Measurements from ENCODE around the gene DOP1A.

DNA sequence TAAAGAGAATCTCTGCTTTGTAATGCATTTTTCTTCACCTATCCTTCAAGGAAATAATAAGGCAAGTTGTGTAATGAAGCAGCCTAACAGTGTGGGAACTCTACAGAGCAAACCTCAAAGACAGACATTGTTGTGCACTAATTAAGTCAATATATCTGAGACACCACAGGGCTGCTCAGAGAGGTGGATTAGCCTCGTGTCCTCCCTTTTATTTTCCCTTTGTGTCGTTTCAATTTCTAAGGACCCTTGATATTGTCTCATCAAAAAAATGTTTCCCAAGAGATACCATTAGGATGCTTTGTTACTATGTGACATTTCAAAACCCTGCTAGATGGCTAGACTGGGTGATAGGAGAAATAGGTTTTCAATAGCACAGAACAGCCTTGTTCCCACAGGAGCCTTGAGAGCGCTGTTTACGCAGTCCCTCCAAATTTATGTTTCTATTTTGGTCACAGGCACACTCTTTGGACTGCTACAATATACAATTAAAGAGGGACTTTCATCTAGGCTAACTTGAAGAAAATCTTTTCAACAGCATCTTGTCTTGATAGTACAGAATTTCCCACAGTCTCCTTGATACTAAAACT is 24.9 kb upstream of the DOP1A start:
- no peak for TF ChIP-seq CTCF (IDR thresholded peaks at IDR 0.05)
- no peak for TF ChIP-seq POLR2A (IDR thresholded peaks at IDR 0.05)

Data from Peyer's patch (tissue), 4 donors.